Hematopoietic multipotent progenitor cell treated with erythropoietin and hydrocortisone succinate and interleukin-3 and kit ligand, for 15 days (in vitro differentiated cells): Measurements from ENCODE around the gene PDLIM4.

ENCODE experiments used
- DNase-seq: peaks from one replicate; pipeline ENCODE4 v3.0.0-alpha.2; 2015; ENCODE audit warnings: low spot score

Gene PDLIM4

GRCh38 chr5:132227485-132228240 is 29.8 kb upstream of the PDLIM4 start, which contains the start of gene P4HA2:
Gene P4HA2 (minus strand): TSS chr5:132227853. CDS start chr5:132218626, 9,227 bp downstream.
- DNase-seq, result peak; percentile 58

GRCh38 chr5:132228241-132229035 is 29.1 kb upstream of the PDLIM4 start:
- no peak for DNase-seq

GRCh38 chr5:132229236-132229635 is 28.3 kb upstream of the PDLIM4 start:
- no peak for DNase-seq

- no peak for DNase-seq
Measured at GRCh38 chr5:132230871-132231270, 26.6 kb upstream of the PDLIM4 start.

DNA sequence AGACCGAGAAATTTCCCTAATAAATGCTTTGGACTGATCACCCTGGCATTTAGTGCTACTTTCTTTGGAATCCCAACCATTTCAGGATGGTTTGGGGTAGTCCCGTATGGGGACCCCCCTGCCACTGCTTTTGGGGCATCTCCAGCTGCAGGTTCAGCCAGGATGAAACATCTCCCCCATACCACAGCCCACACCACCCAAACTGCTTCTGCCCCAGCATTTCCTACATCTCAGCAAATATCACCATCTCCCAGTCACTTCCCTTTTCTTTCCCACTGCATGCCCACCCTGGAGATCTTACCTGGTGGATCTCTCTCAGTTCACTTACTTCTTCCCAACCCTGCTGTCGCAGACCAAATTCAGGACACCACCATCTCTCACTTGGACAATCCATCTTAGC is 25.0 kb upstream of the PDLIM4 start:
- DNase-seq, result no peak

- no peak for DNase-seq
Measured at GRCh38 chr5:132233081-132233480, 24.4 kb upstream of the PDLIM4 start.

- no peak for DNase-seq
Measured at GRCh38 chr5:132233811-132234683, 23.4 kb upstream of the PDLIM4 start.

- no peak for DNase-seq
Measured at GRCh38 chr5:132234684-132235062, 22.8 kb upstream of the PDLIM4 start.

DNA sequence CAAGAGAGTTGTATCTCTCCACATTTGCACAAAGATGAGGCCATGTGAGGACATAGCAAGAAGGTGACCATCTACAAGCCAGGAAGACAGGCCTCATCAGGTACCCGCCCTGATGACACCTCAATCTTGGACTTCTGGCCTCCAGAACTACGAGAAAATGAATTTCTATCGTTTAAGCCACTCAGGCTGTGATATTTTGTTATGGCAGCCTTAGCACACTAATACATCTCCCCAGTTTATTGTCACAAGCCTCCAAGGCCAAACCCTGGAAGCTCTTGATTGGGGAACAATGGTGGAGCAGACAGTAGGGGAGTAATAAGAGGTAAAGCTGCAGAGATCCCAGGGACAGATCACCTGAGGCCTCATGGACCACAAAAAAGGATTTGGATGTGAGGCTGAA is 22.2 kb upstream of the PDLIM4 start:
- no peak for DNase-seq

DNA sequence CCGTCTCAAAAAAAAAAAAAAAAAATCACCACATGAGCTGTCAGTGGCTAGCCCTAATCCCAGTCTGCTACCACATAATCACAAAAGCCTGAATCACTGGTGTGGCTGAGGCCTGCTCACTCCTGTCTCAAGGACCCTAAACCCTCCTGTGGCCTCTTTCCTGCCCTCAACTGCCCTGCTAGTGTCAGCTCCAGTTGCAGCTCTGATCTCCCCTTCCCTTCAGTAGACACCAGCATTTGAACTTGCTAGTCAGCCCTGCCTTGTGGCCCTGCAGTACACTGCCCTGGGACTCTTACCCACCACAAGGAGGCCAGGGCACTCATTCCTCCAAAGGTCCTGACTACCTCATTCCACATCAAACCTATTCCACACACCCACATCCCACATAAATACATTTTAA is 20.4 kb upstream of the PDLIM4 start:
- no peak for DNase-seq

DNA sequence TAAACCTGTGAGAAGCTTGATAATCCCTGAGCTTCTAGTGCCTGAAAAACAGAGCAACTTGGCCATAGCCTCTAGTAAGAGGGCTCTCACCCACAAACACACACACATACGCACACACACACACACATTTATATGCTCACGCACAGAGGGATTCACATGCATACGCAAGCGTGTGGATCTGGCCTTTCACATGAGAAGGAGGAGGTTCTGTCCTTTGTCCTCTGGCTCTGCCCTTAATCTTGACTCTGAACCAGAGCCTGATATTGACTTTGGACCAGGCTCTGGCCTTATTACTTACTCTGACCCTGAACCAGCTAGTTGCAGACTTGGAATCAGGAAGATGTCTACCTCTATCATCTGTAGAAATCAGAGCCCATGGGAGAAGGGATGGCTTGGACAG is 19.8 kb upstream of the PDLIM4 start:
- DNase-seq, result no peak

DNA sequence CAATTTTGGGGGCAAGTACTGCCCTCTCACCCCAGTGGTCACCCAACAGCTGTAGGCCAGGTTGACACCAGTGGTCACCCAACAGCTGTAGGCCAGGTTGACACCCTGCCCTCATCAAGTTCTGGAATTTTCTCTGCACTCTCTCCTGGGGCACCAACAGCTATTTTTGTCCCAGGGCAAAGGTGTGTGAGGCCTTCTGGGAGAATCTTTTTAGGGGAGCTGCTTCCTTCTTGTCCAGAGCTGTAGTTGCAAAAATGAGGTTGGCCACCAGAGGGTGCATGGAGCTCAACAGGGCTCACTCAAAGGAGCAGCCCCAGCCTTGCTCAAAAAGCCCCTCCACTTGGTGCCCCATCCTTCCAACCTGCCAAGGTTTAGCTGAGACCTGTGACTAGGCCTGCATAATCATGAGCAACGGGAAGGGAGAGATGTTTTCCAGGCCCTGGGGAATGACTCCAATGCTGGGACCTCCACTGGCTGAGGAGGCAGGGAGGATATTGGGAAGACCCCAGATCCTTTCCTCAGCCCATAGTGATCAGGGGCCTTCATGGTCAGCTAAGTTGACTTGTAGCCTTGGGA is 19.2 kb upstream of the PDLIM4 start:
- DNase-seq, result peak; percentile 70

- DNase-seq, result no peak
Measured at GRCh38 chr5:132238901-132239500, 18.5 kb upstream of the PDLIM4 start.

DNA sequence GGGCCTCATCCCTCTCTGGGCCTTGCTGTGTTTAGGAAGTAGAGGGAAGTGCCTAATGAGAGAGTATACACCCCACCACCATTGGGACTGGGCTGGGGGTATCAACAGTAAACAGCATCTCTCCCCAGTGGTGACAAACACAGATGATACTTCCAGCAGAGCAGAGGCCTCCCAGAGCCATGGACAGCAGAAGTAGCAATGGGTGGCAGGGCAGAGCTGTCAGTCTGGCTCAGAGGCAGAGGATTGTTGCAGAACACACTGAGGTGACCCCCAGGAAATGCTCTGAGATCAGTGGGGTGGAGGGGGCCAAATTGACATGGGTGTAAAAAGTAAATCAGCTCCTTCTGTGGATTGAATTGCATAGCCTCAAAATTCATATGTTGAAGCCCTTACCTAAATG is 17.7 kb upstream of the PDLIM4 start:
- DNase-seq, result no peak

- no peak for DNase-seq
Measured at GRCh38 chr5:132243366-132243977, 14.0 kb upstream of the PDLIM4 start.

DNA sequence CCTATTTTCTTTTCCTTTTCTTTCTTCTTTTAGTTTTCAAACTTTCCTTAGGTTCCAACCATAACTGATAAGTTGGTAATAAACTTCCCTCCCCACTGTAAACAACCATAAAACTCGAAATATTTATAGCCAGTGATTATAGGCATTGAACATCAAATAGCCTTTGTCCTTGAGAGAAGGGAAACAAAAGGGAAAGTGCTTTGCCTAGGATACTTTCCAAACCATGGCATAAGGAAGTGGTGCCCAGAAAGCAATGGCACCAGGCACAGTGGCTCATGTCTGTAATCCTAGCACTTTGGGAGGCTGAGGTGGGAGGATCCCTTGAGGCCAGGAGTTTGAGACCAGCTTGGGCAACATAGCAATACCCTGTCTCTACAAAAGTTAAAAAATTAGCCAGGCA is 11.9 kb upstream of the PDLIM4 start:
- DNase-seq, result no peak

GRCh38 chr5:132246806-132247205 is 10.7 kb upstream of the PDLIM4 start:
- no peak for DNase-seq

- DNase-seq, result no peak
Measured at GRCh38 chr5:132250547-132250946, 6.9 kb upstream of the PDLIM4 start.

GRCh38 chr5:132251220-132251725 is 6.2 kb upstream of the PDLIM4 start:
- DNase-seq, result no peak

DNA sequence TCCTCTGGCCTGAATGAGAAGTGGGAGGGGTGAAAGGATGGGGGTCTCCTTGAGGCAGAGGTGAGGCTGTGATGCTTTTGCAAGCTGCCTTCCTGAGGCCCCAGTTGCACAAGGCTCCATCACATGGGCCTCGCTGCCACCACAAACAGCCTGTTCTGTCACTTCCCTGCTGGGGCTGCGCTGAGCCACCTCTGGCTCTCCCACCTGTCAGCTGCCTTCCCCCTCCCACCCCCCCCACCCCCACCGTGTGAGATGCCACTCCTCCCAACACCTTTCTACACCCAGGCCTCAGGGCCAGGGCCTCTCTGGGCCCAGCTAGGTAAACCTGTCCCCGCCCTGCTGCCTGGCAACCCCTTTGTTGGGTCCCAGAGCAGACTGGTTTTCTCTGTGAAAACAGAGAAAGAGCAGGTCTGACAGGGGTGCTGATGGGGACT is 4.5 kb upstream of the PDLIM4 start:
- no peak for DNase-seq
